Measurements from ENCODE around the gene GDA. TPM values are rescaled to one million over a fixed set of nuclear protein-coding genes. Genes with fewer than 3 reads are reported as not detected.

GDA gene
- total RNA-seq, 1 donor from 2014 or later = not detected

- intact Hi-C loops (cut with DNase I) = no loop called here
- no peak for DNase-seq (ENCODE audit: low spot score in 2 of 2)
- no peak for TF ChIP-seq CTCF (IDR thresholded peaks at IDR 0.05)
- Histone ChIP-seq H3K9me3 (no peaks in the 10 kb centered on the region), H3K27ac (no peak overlapping the region), H3K27me3 (no peaks in the 10 kb centered on the region), H3K4me3 (no peak overlapping the region), H3K4me1 (no peaks in the 10 kb centered on the region), H3K36me3 (no peaks in the 10 kb centered on the region)
These were observed 56.3 kb downstream of the GDA start for GRCh38 chr9:72205513-72205912.

- Histone ChIP-seq H3K9me3 (no peaks in the 10 kb centered on the region), H3K27me3 (no peaks in the 10 kb centered on the region), H3K27ac (no peak overlapping the region), H3K4me3 (no peak overlapping the region), H3K36me3 (no peaks in the 10 kb centered on the region), H3K4me1 (no peaks in the 10 kb centered on the region)
- intact Hi-C loops (cut with DNase I) = no loop called here
- DNase-seq (ENCODE audit: low spot score in 2 of 2) = no peak
- TF ChIP-seq CTCF (IDR thresholded peaks at IDR 0.05) = no peak
These were observed 58.0 kb downstream of the GDA start for GRCh38 chr9:72207278-72207677.

- H3K27ac ChIP-seq = no peak overlapping the region
- no peak for TF ChIP-seq CTCF (IDR thresholded peaks at IDR 0.05)
- intact Hi-C loops (cut with DNase I) = no loop called here
These were observed 61.3 kb downstream of the GDA start for GRCh38 chr9:72210522-72210921.

GRCh38 chr9:72211047-72211446 is 61.8 kb downstream of the GDA start:
- TF ChIP-seq CTCF (IDR thresholded peaks at IDR 0.05) = no peak
- no peak overlapping the region for H3K27ac ChIP-seq
- H3K36me3 ChIP-seq = no peaks in the 10 kb centered on the region
- H3K4me3 ChIP-seq = no peak overlapping the region
- no peak for DNase-seq (ENCODE audit: low spot score in 2 of 2)
- H3K4me1 ChIP-seq = no peaks in the 10 kb centered on the region
- no peaks in the 10 kb centered on the region for H3K9me3 ChIP-seq
- H3K27me3 ChIP-seq = no peaks in the 10 kb centered on the region
- intact Hi-C loops (cut with DNase I) = no loop called here

More at GRCh38 chr9:72210522-72210921, 61.3 kb downstream of the GDA start:
- DNase-seq (ENCODE audit: low spot score in 2 of 2) = no peak
- Histone ChIP-seq H3K4me1 (no peaks in the 10 kb centered on the region), H3K9me3 (no peaks in the 10 kb centered on the region), H3K4me3 (no peak overlapping the region), H3K36me3 (no peaks in the 10 kb centered on the region), H3K27me3 (no peaks in the 10 kb centered on the region)

GRCh38 chr9:72213906-72214305 is 64.7 kb downstream of the GDA start:
- H3K9me3 ChIP-seq = no peaks in the 10 kb centered on the region
- H3K4me3 ChIP-seq = no peak overlapping the region
- DNase-seq (ENCODE audit: low spot score in 2 of 2) = no peak
- no peaks in the 10 kb centered on the region for H3K27me3 ChIP-seq
- no peaks in the 10 kb centered on the region for H3K36me3 ChIP-seq
- intact Hi-C loops (cut with DNase I) = no loop called here
- no peaks in the 10 kb centered on the region for H3K4me1 ChIP-seq
- TF ChIP-seq CTCF (IDR thresholded peaks at IDR 0.05) = no peak
- H3K27ac ChIP-seq = no peak overlapping the region

GRCh38 chr9:72217306-72217842 is 68.1 kb downstream of the GDA start:
- no peak for TF ChIP-seq CTCF (IDR thresholded peaks at IDR 0.05)
- DNase-seq (ENCODE audit: low spot score in 2 of 2) = no peak
- intact Hi-C loops (cut with DNase I) = no loop called here
- H3K4me1 ChIP-seq = no peaks in the 10 kb centered on the region
- no peak overlapping the region for H3K27ac ChIP-seq
- no peaks in the 10 kb centered on the region for H3K27me3 ChIP-seq
- no peaks in the 10 kb centered on the region for H3K9me3 ChIP-seq
- H3K4me3 ChIP-seq = no peak overlapping the region
- H3K36me3 ChIP-seq = no peaks in the 10 kb centered on the region
